ENCODE data around the gene EMC8.

DNA sequence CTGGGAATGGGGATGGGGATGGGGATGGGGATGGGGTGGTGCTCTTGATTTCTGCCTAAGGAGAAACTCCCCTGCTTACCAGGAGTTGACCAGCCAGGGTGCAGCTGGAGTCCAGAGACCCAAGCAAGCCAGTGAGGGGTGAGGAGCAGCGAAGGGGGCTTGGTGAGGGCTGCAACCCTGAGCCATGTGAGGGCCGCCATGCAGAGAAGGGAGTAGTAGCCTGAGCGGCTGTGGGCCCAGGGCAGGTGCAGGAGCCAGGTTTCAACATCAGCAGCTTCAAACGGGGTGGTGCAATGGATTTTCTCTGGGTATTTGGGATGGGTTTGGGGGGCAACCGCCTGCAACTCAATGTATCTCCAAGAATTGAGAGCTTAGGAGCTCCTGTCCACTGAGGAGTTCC is 35.4 kb upstream of the EMC8 start:
- TF ChIP-seq, protein P1, sequence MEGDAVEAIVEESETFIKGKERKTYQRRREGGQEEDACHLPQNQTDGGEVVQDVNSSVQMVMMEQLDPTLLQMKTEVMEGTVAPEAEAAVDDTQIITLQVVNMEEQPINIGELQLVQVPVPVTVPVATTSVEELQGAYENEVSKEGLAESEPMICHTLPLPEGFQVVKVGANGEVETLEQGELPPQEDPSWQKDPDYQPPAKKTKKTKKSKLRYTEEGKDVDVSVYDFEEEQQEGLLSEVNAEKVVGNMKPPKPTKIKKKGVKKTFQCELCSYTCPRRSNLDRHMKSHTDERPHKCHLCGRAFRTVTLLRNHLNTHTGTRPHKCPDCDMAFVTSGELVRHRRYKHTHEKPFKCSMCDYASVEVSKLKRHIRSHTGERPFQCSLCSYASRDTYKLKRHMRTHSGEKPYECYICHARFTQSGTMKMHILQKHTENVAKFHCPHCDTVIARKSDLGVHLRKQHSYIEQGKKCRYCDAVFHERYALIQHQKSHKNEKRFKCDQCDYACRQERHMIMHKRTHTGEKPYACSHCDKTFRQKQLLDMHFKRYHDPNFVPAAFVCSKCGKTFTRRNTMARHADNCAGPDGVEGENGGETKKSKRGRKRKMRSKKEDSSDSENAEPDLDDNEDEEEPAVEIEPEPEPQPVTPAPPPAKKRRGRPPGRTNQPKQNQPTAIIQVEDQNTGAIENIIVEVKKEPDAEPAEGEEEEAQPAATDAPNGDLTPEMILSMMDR (IDR thresholded peaks at IDR 0.05; ENCODE audit: low read depth, low read length): no peak
- no peak for TF ChIP-seq EZH2phosphoT487 (IDR thresholded peaks at IDR 0.05; ENCODE audit: low read depth)

All from OCI-LY3 (cell line).